Esophagus muscularis mucosa (tissue), 4 donors: ENCODE measurements around the gene USP13.

Source experiments
- CTCF ChIP-seq, 3 experiments: fragments of 200-600 bp in 2 of 3; fragments of 450-650 bp in 1 of 3; sonication (generic) in 2 of 3; IDR thresholded peaks; one replicate each; pipeline ENCODE4 v1.5.1; 2017 to 2019; ENCODE audit warnings: antibody characterized with exemption in 3 of 3, mild to moderate bottlenecking in 2 of 3, moderate library complexity in 1 of 3
- EP300 ChIP-seq: sonication (generic); formaldehyde crosslinking; IDR thresholded peaks from one replicate; pipeline ENCODE4 v1.6.1; 2017; ENCODE audit warnings: antibody characterized with exemption
- POLR2A ChIP-seq: fragments of 450-650 bp; IDR thresholded peaks from one replicate; pipeline ENCODE4 v1.6.1; 2017; ENCODE audit warnings: antibody characterized with exemption, moderate library complexity, mild to moderate bottlenecking, low read depth
- POLR2AphosphoS5 ChIP-seq, 2 donors: sonication (generic); formaldehyde crosslinking; IDR thresholded peaks; one replicate each; pipeline ENCODE4 v1.6.1; 2017; ENCODE audit warnings: antibody characterized with exemption in 2 of 2

DNA sequence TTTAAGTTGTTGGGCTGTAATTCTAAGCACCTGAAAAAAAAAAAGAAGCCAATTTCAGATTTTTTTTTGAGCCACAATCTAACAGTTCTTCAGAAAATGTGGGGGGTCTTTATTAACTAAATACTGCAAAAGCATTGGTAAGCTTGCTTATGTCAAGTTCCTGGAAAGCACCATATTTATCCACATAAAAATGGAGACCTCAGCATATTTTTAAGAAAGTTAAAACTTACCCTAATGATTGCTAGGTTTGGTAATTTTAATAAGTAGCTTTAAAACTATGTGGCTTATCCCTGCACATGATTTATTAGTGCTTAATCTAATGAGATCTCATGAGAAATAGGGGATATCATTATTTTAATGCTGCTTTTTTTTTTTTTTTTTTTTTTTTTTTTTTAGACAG lies 156.8 kb downstream of the USP13 start:
- TF ChIP-seq POLR2AphosphoS5 (IDR thresholded peaks at IDR 0.05), result no peak
- TF ChIP-seq CTCF (IDR thresholded peaks at IDR 0.05), result no peak
- no peak for TF ChIP-seq POLR2A
- TF ChIP-seq EP300, result no peak
